ENCODE data around the gene GFI1. TPM values are rescaled to one million over a fixed set of nuclear protein-coding genes. Genes with fewer than 3 reads are reported as not detected.

Gene GFI1
- total RNA-seq, 1 donor from 2014 or later: 0.34 TPM

DNA sequence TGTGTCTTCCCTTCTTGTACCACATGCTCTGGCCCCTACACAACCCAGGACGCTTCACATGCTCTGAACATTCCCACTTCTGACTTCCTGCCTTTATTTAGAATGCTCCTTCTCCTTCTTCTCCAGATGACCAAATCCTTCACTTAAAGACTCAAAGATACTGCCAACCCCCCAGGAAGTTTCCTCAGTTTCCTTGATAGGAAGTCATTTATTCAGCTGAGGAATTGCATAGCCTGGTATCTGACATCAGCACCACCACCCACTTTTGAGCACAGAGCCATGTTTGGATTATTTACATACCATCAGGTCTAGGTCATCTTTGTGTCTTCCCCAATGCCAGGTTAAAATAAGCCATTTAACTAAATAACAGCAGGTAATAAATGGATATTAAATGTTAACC, 42.4 kb downstream of the GFI1 start:
- Mint-ChIP-seq H3K4me1 (peaks cover 21% of the 10 kb centered on the region), H3K27ac (peak overlapping the region; percentile 1), H3K36me3 (no peaks in the 10 kb centered on the region), H3K4me3 (no peak overlapping the region), H3K27me3 (ENCODE audit: low read depth) (no peaks in the 10 kb centered on the region), H3K9me3 (peaks cover 5% of the 10 kb centered on the region)
- no peak for DNase-seq (ENCODE audit: low spot score in 2 of 2, unreplicated experiment in 2 of 2)
- TF ChIP-seq CTCF (IDR thresholded peaks at IDR 0.05; ENCODE audit: unreplicated experiment): no peak

- H3K36me3 Mint-ChIP-seq: no peaks in the 10 kb centered on the region
- peaks cover 21% of the 10 kb centered on the region for H3K4me1 Mint-ChIP-seq
- no peak overlapping the region for H3K4me3 Mint-ChIP-seq
- no peak for DNase-seq (ENCODE audit: low spot score in 2 of 2, unreplicated experiment in 2 of 2)
- no peak overlapping the region for H3K27ac Mint-ChIP-seq
- TF ChIP-seq CTCF (IDR thresholded peaks at IDR 0.05; ENCODE audit: unreplicated experiment): no peak
- H3K27me3 Mint-ChIP-seq (ENCODE audit: low read depth): no peaks in the 10 kb centered on the region
- H3K9me3 Mint-ChIP-seq: peaks cover under 1% of the 10 kb centered on the region
Measured at GRCh38 chr1:92443893-92444292, 42.8 kb downstream of the GFI1 start.

- Mint-ChIP-seq H3K27ac (no peak overlapping the region), H3K4me1 (peaks cover 17% of the 10 kb centered on the region), H3K27me3 (ENCODE audit: low read depth) (no peaks in the 10 kb centered on the region), H3K9me3 (no peaks in the 10 kb centered on the region), H3K4me3 (no peak overlapping the region), H3K36me3 (no peaks in the 10 kb centered on the region)
- no peak for DNase-seq (ENCODE audit: low spot score in 2 of 2, unreplicated experiment in 2 of 2)
- no peak for TF ChIP-seq CTCF (IDR thresholded peaks at IDR 0.05; ENCODE audit: unreplicated experiment)
Measured at GRCh38 chr1:92442351-92442750, 44.4 kb downstream of the GFI1 start.

GRCh38 chr1:92441697-92442342, 44.9 kb downstream of the GFI1 start:
- H3K4me3 Mint-ChIP-seq: no peak overlapping the region
- H3K4me1 Mint-ChIP-seq: peaks cover 13% of the 10 kb centered on the region
- no peaks in the 10 kb centered on the region for H3K36me3 Mint-ChIP-seq
- H3K27ac Mint-ChIP-seq: no peak overlapping the region
- TF ChIP-seq CTCF (IDR thresholded peaks at IDR 0.05; ENCODE audit: unreplicated experiment): no peak
- no peaks in the 10 kb centered on the region for H3K27me3 Mint-ChIP-seq (ENCODE audit: low read depth)
- DNase-seq (ENCODE audit: low spot score in 2 of 2, unreplicated experiment in 2 of 2): no peak
- no peaks in the 10 kb centered on the region for H3K9me3 Mint-ChIP-seq

- no peak overlapping the region for H3K4me3 Mint-ChIP-seq
Measured at GRCh38 chr1:92441316-92441696, 45.4 kb downstream of the GFI1 start.

More at GRCh38 chr1:92441316-92441696, 45.4 kb downstream of the GFI1 start:
- H3K36me3 Mint-ChIP-seq: no peaks in the 10 kb centered on the region
- H3K27me3 Mint-ChIP-seq (ENCODE audit: low read depth): no peaks in the 10 kb centered on the region
- H3K4me1 Mint-ChIP-seq: peaks cover 8% of the 10 kb centered on the region
- no peak for DNase-seq (ENCODE audit: low spot score in 2 of 2, unreplicated experiment in 2 of 2)
- no peak for TF ChIP-seq CTCF (IDR thresholded peaks at IDR 0.05; ENCODE audit: unreplicated experiment)
- no peak overlapping the region for H3K27ac Mint-ChIP-seq
- H3K9me3 Mint-ChIP-seq: no peaks in the 10 kb centered on the region
